Thymus (tissue), 11 donors: ENCODE results near the gene PSMA7. TPM values are rescaled to one million over a fixed set of nuclear protein-coding genes. Genes with fewer than 3 reads are reported as not detected.

Experiments
- DNase-seq, 9 donors: peaks; one replicate each; pipeline ENCODE4 v3.0.0-alpha.2; 2013; ENCODE audit warnings: low spot score in 9 of 9, low read depth in 6 of 9, missing footprints in 1 of 9
- H3K27ac ChIP-seq, 2 donors: one replicate each; pipeline ENCODE4 v1.5.1; 2013; ENCODE audit warnings: control low read depth in 1 of 2, low read depth in 1 of 2, low read length in 1 of 2, mild to moderate bottlenecking in 1 of 2, moderate library complexity in 1 of 2
- H3K27me3 ChIP-seq, 2 donors: one replicate each; pipeline ENCODE4 v1.5.1; 2013; ENCODE audit warnings: low read length in 1 of 2; ENCODE audit not compliant: control insufficient read depth in 2 of 2, insufficient read depth in 1 of 2
- H3K36me3 ChIP-seq, 2 donors: one replicate each; pipeline ENCODE4 v1.5.1; 2013; ENCODE audit warnings: low read length in 1 of 2, mild to moderate bottlenecking in 1 of 2, moderate library complexity in 1 of 2; ENCODE audit not compliant: control insufficient read depth in 2 of 2, insufficient read depth in 2 of 2
- H3K4me1 ChIP-seq, 2 donors: one replicate each; pipeline ENCODE4 v1.5.1; 2013; ENCODE audit warnings: low read length in 2 of 2; ENCODE audit not compliant: control insufficient read depth in 2 of 2, insufficient read depth in 2 of 2
- H3K4me3 ChIP-seq, 2 donors: one replicate each; pipeline ENCODE4 v1.5.1; 2013; ENCODE audit warnings: low read length in 2 of 2, control low read depth in 1 of 2, mild to moderate bottlenecking in 1 of 2
- H3K9me3 ChIP-seq, 2 donors: one replicate each; pipeline ENCODE4 v1.5.1; 2013; ENCODE audit warnings: low read length in 1 of 2, mild to moderate bottlenecking in 1 of 2; ENCODE audit not compliant: control insufficient read depth in 2 of 2, insufficient read depth in 1 of 2
- WGBS: extraction: QIAGEN DNeasy Blood & Tissue Kit; methylation state at CpG from one replicate; pipeline ENCODE4 v1.1.7; 2013; 5-methylcytosine and 5-hydroxymethylcytosine counted together
- polyA plus RNA-seq: library from polyadenylated mRNA; stranded (reverse); fragments of 200-250 nt; gene quantifications from one replicate; pipeline ENCODE4 v1.2.3, GENCODE V29; 2013
- total RNA-seq: library from RNA; stranded (reverse); fragments of 120-200 nt; gene quantifications from one replicate; pipeline ENCODE4 v1.2.4, GENCODE V29; 2013
- donor health status: healthy.

The PSMA7 gene
- total and polyA plus RNA-seq, 2 donors: 264 to 362 TPM

- H3K27ac ChIP-seq: peak within 1 kb of the TSS; percentile 88 to 91
- H3K36me3 ChIP-seq: peaks cover 21 to 30% of the 10 kb centered on the region in 2 donors
- H3K9me3 ChIP-seq: peaks cover 0 to 4% of the 10 kb centered on the region in 2 donors
- H3K27me3 ChIP-seq: peaks cover 0 to 10% of the 10 kb centered on the region in 2 donors
- WGBS: under 1% methylated on average over 124 of the region's 124 CpGs
- peak within 1 kb of the TSS; percentile 54 to 92 for H3K4me3 ChIP-seq
- peak; percentile 78 to 99 (median 97) for DNase-seq
- peaks cover 44 to 61% of the 10 kb centered on the region in 2 donors for H3K4me1 ChIP-seq
Observed at GRCh38 chr20:62121776-62122653, 21.2 kb downstream of the PSMA7 start, which contains the start of gene LSM14B. Gene LSM14B, plus strand, starts transcription at chr20:62122475. Its CDS starts 192 bp downstream, at chr20:62122667.

- H3K9me3 ChIP-seq: peaks cover 0 to 4% of the 10 kb centered on the region in 2 donors
- no peak for DNase-seq
- H3K36me3 ChIP-seq: peaks cover 15 to 22% of the 10 kb centered on the region in 2 donors
- H3K27ac ChIP-seq: peak overlapping the region; percentile 88 to 91
- peak overlapping the region; percentile 54 to 92 for H3K4me3 ChIP-seq
- 25% methylated on average over 45 of the region's 45 CpGs for WGBS
- H3K4me1 ChIP-seq: peaks cover 45 to 63% of the 10 kb centered on the region in 2 donors
- H3K27me3 ChIP-seq: peaks cover 0 to 10% of the 10 kb centered on the region in 2 donors
Observed at GRCh38 chr20:62120990-62121775, 22.0 kb downstream of the PSMA7 start.

GRCh38 chr20:62120365-62120762 lies 22.8 kb downstream of the PSMA7 start:
- no peak overlapping the region for H3K4me3 ChIP-seq
- peaks cover 0 to 4% of the 10 kb centered on the region in 2 donors for H3K9me3 ChIP-seq
- peaks cover 6 to 15% of the 10 kb centered on the region in 2 donors for H3K36me3 ChIP-seq
- H3K4me1 ChIP-seq: peaks cover 45 to 63% of the 10 kb centered on the region in 2 donors
- WGBS: 98% methylated on average over 5 of the region's 5 CpGs
- no peak for DNase-seq
- peaks cover 0 to 10% of the 10 kb centered on the region in 2 donors for H3K27me3 ChIP-seq
- no peak overlapping the region for H3K27ac ChIP-seq

- WGBS: 93% methylated on average over 10 of the region's 10 CpGs
- H3K27ac ChIP-seq: no peak overlapping the region
- H3K27me3 ChIP-seq: peaks cover 0 to 13% of the 10 kb centered on the region in 2 donors
- peaks cover 45 to 63% of the 10 kb centered on the region in 2 donors for H3K4me1 ChIP-seq
- H3K4me3 ChIP-seq: no peak overlapping the region
- H3K36me3 ChIP-seq: peaks cover under 1 to 9% of the 10 kb centered on the region in 2 donors
- DNase-seq: no peak
- peaks cover 0 to 6% of the 10 kb centered on the region in 2 donors for H3K9me3 ChIP-seq
Observed at GRCh38 chr20:62119591-62120364, 23.4 kb downstream of the PSMA7 start.

GRCh38 chr20:62119115-62119514 lies 24.1 kb downstream of the PSMA7 start:
- 90% methylated on average over 5 of the region's 5 CpGs for WGBS
- no peak overlapping the region for H3K4me3 ChIP-seq
- H3K4me1 ChIP-seq: peaks cover 44 to 59% of the 10 kb centered on the region in 2 donors
- H3K36me3 ChIP-seq: peaks cover 0 to 3% of the 10 kb centered on the region in 2 donors
- peaks cover 0 to 8% of the 10 kb centered on the region in 2 donors for H3K9me3 ChIP-seq
- no peak overlapping the region for H3K27ac ChIP-seq
- peaks cover 0 to 13% of the 10 kb centered on the region in 2 donors for H3K27me3 ChIP-seq
- no peak for DNase-seq

- Histone ChIP-seq H3K4me1 (peaks cover 37 to 51% of the 10 kb centered on the region in 2 donors), H3K27me3 (peaks cover 0 to 13% of the 10 kb centered on the region in 2 donors), H3K27ac (peak overlapping the region; percentile 10), H3K4me3 (no peak overlapping the region), H3K36me3 (no peaks in the 10 kb centered on the region), H3K9me3 (peaks cover 0 to 14% of the 10 kb centered on the region in 2 donors)
- peak in 3 of 9 donors; percentile 35 to 66 (median 42) for DNase-seq
- 72% methylated on average over 21 of the region's 21 CpGs for WGBS
Observed at GRCh38 chr20:62118113-62119043, 24.8 kb downstream of the PSMA7 start.

GRCh38 chr20:62117658-62118057 lies 25.5 kb downstream of the PSMA7 start:
- Histone ChIP-seq H3K27me3 (peaks cover 0 to 13% of the 10 kb centered on the region in 2 donors), H3K4me1 (peaks cover 33 to 48% of the 10 kb centered on the region in 2 donors), H3K9me3 (peaks cover 0 to 20% of the 10 kb centered on the region in 2 donors), H3K27ac (peak overlapping the region; percentile 10), H3K36me3 (no peaks in the 10 kb centered on the region), H3K4me3 (no peak overlapping the region)
- peak in 6 of 9 donors; percentile 42 to 90 (median 76) for DNase-seq
- WGBS: 22% methylated on average over 15 of the region's 15 CpGs

- Histone ChIP-seq H3K27me3 (peaks cover 0 to 13% of the 10 kb centered on the region in 2 donors), H3K4me3 (no peak overlapping the region), H3K36me3 (no peaks in the 10 kb centered on the region), H3K9me3 (peaks cover under 1 to 23% of the 10 kb centered on the region in 2 donors), H3K4me1 (peaks cover 33 to 48% of the 10 kb centered on the region in 2 donors), H3K27ac (no peak overlapping the region)
- 81% methylated on average over 9 of the region's 9 CpGs for WGBS
- peak in 1 of 9 donors; percentile 28 for DNase-seq
Observed at GRCh38 chr20:62117362-62117646, 25.9 kb downstream of the PSMA7 start.
